Right lobe of liver (tissue), 6 donors: ENCODE data around the gene STPG4. TPM values are rescaled to one million over a fixed set of nuclear protein-coding genes. Genes with fewer than 3 reads are reported as not detected.

ENCODE experiments used
- ATAC-seq, 4 donors: fragments of 200-7000 bp; cut with Tn5 transposase; one replicate each; pipeline ENCODE4 v1.9.1; 2020; ENCODE audit warnings: mild to moderate bottlenecking in 4 of 4, moderate library complexity in 4 of 4
- DNase-seq, 3 donors: peaks; one replicate each; pipeline ENCODE4 v3.0.0-alpha.2; 2020
- H3K27ac ChIP-seq, 3 donors: fragments of 200-600 bp; one replicate each; pipeline ENCODE4 v1.8.0; 2022
- H3K27me3 ChIP-seq, 2 donors: fragments of 200-600 bp; one replicate each; pipeline ENCODE4 v1.8.0; 2022
- H3K36me3 ChIP-seq, 4 donors: fragments of 200-600 bp; sonication (generic) in 1 of 4; one replicate each; pipeline versions ENCODE4 v1.5.1 to v1.8.0; 2017 to 2022; ENCODE audit warnings: control low read depth in 1 of 4
- H3K4me1 ChIP-seq, 4 donors: fragments of 200-600 bp; sonication (generic) in 1 of 4; one replicate each; pipeline versions ENCODE4 v1.5.1 to v1.8.0; 2017 to 2022; ENCODE audit warnings: control low read depth in 1 of 4
- H3K4me3 ChIP-seq, 3 donors: fragments of 200-600 bp; one replicate each; pipeline ENCODE4 v1.8.0; 2022
- H3K9me3 ChIP-seq, 4 donors: fragments of 200-600 bp; sonication (generic) in 1 of 4; one replicate each; pipeline versions ENCODE4 v1.5.1 to v1.8.0; 2017 to 2022; ENCODE audit warnings: control low read depth in 1 of 4
- CTCF ChIP-seq, 4 donors: fragments of 200-600 bp in 3 of 4; fragments of 450-650 bp in 1 of 4; IDR thresholded peaks; one replicate each; pipeline versions ENCODE4 v1.5.1 to v1.8.0; 2016 to 2022; ENCODE audit warnings: antibody characterized with exemption in 4 of 4, mild to moderate bottlenecking in 2 of 4
- POLR2A ChIP-seq: fragments of 450-650 bp; IDR thresholded peaks from one replicate; pipeline ENCODE4 v1.6.1; 2017; ENCODE audit warnings: antibody characterized with exemption, mild to moderate bottlenecking
- WGBS: methylation state at CpG from one replicate; pipeline ENCODE4 v1.1.6; 2018; ENCODE audit warnings: low coverage, low lambda C conversion rate; ENCODE audit not compliant: insufficient coverage; ENCODE audit errors: missing lambda C conversion rate; 5-methylcytosine and 5-hydroxymethylcytosine counted together
- intact Hi-C, 2 donors: fragments of 100-400 bp; cut with DNase I; formaldehyde crosslinking; loops; one replicate each; pipeline versions ENCODE4 v1.11.2 to v1.14.1; 2022
- total RNA-seq, 6 experiments: library from RNA; depleted of rRNA in 2 of 6; stranded (reverse); fragments of >200 nt in 2 of 6; fragmentation: NEBNext Ultra II Directional in 3 of 6; extraction: Animal tissue kit (Norgen Biotek cat#: 25700) in 3 of 6; gene quantifications; one replicate each; pipeline versions ENCODE4 v1.1.0 to v1.2.4, GENCODE V29; 2016 to 2023
- donor health status: DM: no; HTN: yes; CAD: no.
- donor health status: DM: no; HTN: no; CAD: no.
- donor health status: DM: no; HTN: no; CAD: no.
- donor health status: DM: no; HTN: yes; CAD: no.
- donor health status: DM: no; HTN: yes; CAD: no.

The STPG4 gene
- total RNA-seq, 6 experiments from 2014 or later, result not detected

- no peak for DNase-seq
- intact Hi-C loops, result no loop called here
- H3K4me1 ChIP-seq, result peaks cover 0 to 6% (median under 1%) of the 10 kb centered on the region in 4 donors
- no peak overlapping the region for H3K27ac ChIP-seq
- no peaks in the 10 kb centered on the region for H3K9me3 ChIP-seq
- TF ChIP-seq POLR2A (no peak), CTCF (IDR thresholded peaks at IDR 0.05) (no peak)
- no peaks in the 10 kb centered on the region for H3K36me3 ChIP-seq
- 77% methylated on average over 3 of the region's 3 CpGs for WGBS
- no peaks in the 10 kb centered on the region for H3K27me3 ChIP-seq
- H3K4me3 ChIP-seq, result no peak overlapping the region
- no peak for ATAC-seq
Measured at GRCh38 chr2:47198985-47199451, 43.9 kb upstream of the STPG4 start.

- H3K9me3 ChIP-seq, result no peaks in the 10 kb centered on the region
- H3K27me3 ChIP-seq, result no peaks in the 10 kb centered on the region
- intact Hi-C loops, result no loop called here
- peak in 3 of 4 donors; percentile 9 to 58 (median 44) for ATAC-seq
- no peak overlapping the region for H3K27ac ChIP-seq
- H3K36me3 ChIP-seq, result no peaks in the 10 kb centered on the region
- H3K4me3 ChIP-seq, result no peak overlapping the region
- H3K4me1 ChIP-seq, result peaks cover 0 to 24% (median 6%) of the 10 kb centered on the region in 4 donors
- whole genome bisulfite sequencing, result 19% methylated on average over 1 of the region's 1 CpG
- TF ChIP-seq CTCF (IDR thresholded peaks at IDR 0.05) (no peak), POLR2A (no peak)
- no peak for DNase-seq
Measured at GRCh38 chr2:47196499-47196898, 41.4 kb upstream of the STPG4 start.

GRCh38 chr2:47196046-47196445, 40.9 kb upstream of the STPG4 start:
- TF ChIP-seq CTCF (IDR thresholded peaks at IDR 0.05), result no peak
- 71% methylated on average over 2 of the region's 2 CpGs for WGBS
- intact Hi-C loops, result no loop called here
- Histone ChIP-seq H3K4me1 (peaks cover 0 to 24% (median 6%) of the 10 kb centered on the region in 4 donors), H3K4me3 (no peak overlapping the region), H3K27me3 (no peaks in the 10 kb centered on the region), H3K36me3 (no peaks in the 10 kb centered on the region), H3K27ac (no peak overlapping the region), H3K9me3 (no peaks in the 10 kb centered on the region)
- DNase-seq, result no peak
- peak in 1 of 4 donors; percentile 19 for ATAC-seq

GRCh38 chr2:47195148-47195547, 40.0 kb upstream of the STPG4 start:
- 86% methylated on average over 2 of the region's 3 CpGs for WGBS

More at GRCh38 chr2:47195148-47195547, 40.0 kb upstream of the STPG4 start:
- Histone ChIP-seq H3K9me3 (no peaks in the 10 kb centered on the region), H3K4me3 (no peak overlapping the region), H3K27me3 (no peaks in the 10 kb centered on the region), H3K36me3 (no peaks in the 10 kb centered on the region), H3K27ac (no peak overlapping the region), H3K4me1 (peaks cover 0 to 29% (median 8%) of the 10 kb centered on the region in 4 donors)
- intact Hi-C loops, result no loop called here
- TF ChIP-seq POLR2A (no peak), CTCF (IDR thresholded peaks at IDR 0.05) (no peak)
- ATAC-seq, result peak in 1 of 4 donors; percentile 46
- DNase-seq, result no peak
